GM19452 (cell line): ENCODE measurements around the gene CCDC186.

ENCODE experiments used
- ATAC-seq: cut with Tn5 transposase; IDR thresholded peaks from one replicate; pipeline ENCODE4 v1.9.1; 2021; ENCODE audit not compliant: unreplicated experiment

CCDC186 gene

GRCh38 chr10:114071178-114071577 lies 102.8 kb downstream of the CCDC186 start:
- no peak for ATAC-seq
